KOPT-K1 (cell line): ENCODE measurements around the gene SKIC2.

Experiments used
- H3K27ac ChIP-seq: fragments of 200-600 bp; sonication (generic); 2 replicates; pipeline ENCODE4 v1.5.1; 2016; ENCODE audit warnings: antibody characterized with exemption, mild to moderate bottlenecking, low read depth, low read length; ENCODE audit not compliant: poor library complexity, severe bottlenecking
- H3K36me3 ChIP-seq: fragments of 200-600 bp; sonication (generic); 2 replicates; pipeline ENCODE4 v1.5.1; 2017; ENCODE audit warnings: antibody characterized with exemption, mild to moderate bottlenecking, low read length, moderate library complexity; ENCODE audit not compliant: insufficient read depth
- H3K9me3 ChIP-seq: fragments of 200-600 bp; sonication (generic); 2 replicates; pipeline ENCODE4 v1.5.1; 2017; ENCODE audit warnings: antibody characterized with exemption, low read length, mild to moderate bottlenecking; ENCODE audit not compliant: insufficient read depth, poor library complexity, severe bottlenecking

SKIC2 gene

DNA sequence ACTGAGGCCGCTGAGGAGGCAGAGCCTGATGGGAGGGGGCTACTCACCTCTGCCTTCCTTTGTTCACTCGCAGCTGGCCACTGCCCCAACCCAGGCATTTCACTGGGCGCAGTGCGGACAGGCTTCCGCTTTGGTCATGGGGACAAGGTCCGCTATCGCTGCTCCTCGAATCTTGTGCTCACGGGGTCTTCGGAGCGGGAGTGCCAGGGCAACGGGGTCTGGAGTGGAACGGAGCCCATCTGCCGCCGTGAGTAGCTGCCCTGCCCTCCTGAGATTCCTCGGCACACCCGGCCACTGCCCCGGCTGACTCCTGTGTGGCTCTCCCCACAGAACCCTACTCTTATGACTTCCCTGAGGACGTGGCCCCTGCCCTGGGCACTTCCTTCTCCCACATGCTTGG, 25.4 kb upstream of the SKIC2 start:
- Histone ChIP-seq H3K27ac (no peak overlapping the region), H3K36me3 (no peaks in the 10 kb centered on the region)

DNA sequence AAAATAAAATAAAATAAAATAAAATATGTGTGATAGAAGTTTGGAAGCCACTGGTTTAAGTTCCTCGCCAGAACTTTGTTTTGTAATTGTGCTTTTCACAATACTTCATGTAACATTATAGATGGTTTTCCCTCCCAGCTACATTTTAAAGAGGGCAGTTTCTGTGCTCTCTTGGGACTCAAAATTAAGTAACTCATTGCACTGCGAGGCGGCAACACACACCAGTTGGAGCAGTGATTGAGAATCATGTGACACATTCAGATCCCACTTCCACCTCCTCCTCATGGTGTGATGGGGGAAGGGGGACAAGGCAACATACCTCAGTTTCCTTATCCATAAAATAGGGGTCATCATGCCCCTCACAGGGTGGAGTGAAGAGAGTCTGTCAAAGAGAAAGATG, 24.0 kb upstream of the SKIC2 start:
- H3K9me3 ChIP-seq: no peaks in the 10 kb centered on the region

More for the DNA sequence above, 25.4 kb upstream of the SKIC2 start:
- H3K9me3 ChIP-seq: no peaks in the 10 kb centered on the region

DNA sequence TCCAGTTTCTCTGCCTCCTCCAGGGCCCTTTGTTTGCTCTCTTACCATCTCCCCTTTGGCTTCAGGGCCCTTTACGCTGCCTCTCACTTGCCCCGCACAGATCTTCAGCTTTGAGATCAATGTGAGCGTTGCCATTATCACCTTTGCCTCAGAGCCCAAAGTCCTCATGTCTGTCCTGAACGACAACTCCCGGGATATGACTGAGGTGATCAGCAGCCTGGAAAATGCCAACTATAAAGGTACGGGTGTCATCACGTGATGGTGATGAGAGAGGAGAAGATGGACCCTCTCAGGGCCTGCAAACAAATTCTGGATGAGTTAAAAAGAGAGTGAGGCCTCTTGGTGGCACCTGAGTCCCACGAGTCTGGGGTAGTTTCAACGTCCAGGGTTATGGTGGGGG, 23.2 kb upstream of the SKIC2 start:
- H3K36me3 ChIP-seq: no peaks in the 10 kb centered on the region
- H3K27ac ChIP-seq: no peak overlapping the region
- no peaks in the 10 kb centered on the region for H3K9me3 ChIP-seq

More for the DNA sequence above, 24.0 kb upstream of the SKIC2 start:
- no peak overlapping the region for H3K27ac ChIP-seq
- no peaks in the 10 kb centered on the region for H3K36me3 ChIP-seq

DNA sequence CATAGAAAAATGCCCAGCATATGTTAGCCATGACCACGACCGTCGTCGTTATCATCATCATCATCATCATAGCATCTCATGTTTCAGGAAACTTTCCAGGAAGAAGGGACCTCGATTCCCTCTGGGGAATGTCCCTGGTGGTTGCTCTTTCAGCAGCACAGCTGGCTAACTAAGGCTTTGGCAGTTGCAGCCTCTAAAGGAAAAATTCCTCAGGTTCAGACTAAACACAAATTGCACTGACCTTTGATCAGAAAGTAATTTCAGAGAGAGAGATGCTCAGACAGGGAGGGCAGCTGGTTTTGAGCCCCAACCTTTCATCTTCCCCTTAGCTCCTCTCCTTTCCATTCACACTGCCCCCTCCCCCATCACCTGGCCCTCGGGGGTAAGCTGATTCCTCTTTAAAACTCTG, 18.7 kb upstream of the SKIC2 start:
- Histone ChIP-seq H3K27ac (no peak overlapping the region), H3K9me3 (no peaks in the 10 kb centered on the region), H3K36me3 (no peaks in the 10 kb centered on the region)

DNA sequence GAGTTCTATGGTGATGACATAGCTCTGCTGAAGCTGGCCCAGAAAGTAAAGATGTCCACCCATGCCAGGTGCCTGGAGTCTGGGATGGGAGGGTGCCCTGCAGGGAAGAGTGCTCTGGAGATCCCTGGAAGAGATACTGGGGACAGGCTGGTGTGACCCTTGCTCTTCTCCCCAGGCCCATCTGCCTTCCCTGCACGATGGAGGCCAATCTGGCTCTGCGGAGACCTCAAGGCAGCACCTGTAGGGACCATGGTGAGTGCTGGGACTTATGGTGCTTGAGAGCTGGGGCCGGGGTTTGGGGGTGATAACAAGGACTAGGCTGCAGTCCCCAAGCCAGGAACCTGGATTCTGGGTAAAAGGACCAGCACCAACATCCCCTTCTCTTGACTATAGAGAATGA, 15.2 kb upstream of the SKIC2 start:
- Histone ChIP-seq H3K36me3 (no peaks in the 10 kb centered on the region), H3K9me3 (no peaks in the 10 kb centered on the region), H3K27ac (no peak overlapping the region)

DNA sequence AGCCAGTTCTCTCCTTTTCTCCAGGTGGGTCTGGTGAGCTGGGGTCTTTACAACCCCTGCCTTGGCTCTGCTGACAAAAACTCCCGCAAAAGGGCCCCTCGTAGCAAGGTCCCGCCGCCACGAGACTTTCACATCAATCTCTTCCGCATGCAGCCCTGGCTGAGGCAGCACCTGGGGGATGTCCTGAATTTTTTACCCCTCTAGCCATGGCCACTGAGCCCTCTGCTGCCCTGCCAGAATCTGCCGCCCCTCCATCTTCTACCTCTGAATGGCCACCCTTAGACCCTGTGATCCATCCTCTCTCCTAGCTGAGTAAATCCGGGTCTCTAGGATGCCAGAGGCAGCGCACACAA, 13.8 kb upstream of the SKIC2 start:
- Histone ChIP-seq H3K27ac (no peak overlapping the region), H3K9me3 (no peaks in the 10 kb centered on the region)

DNA sequence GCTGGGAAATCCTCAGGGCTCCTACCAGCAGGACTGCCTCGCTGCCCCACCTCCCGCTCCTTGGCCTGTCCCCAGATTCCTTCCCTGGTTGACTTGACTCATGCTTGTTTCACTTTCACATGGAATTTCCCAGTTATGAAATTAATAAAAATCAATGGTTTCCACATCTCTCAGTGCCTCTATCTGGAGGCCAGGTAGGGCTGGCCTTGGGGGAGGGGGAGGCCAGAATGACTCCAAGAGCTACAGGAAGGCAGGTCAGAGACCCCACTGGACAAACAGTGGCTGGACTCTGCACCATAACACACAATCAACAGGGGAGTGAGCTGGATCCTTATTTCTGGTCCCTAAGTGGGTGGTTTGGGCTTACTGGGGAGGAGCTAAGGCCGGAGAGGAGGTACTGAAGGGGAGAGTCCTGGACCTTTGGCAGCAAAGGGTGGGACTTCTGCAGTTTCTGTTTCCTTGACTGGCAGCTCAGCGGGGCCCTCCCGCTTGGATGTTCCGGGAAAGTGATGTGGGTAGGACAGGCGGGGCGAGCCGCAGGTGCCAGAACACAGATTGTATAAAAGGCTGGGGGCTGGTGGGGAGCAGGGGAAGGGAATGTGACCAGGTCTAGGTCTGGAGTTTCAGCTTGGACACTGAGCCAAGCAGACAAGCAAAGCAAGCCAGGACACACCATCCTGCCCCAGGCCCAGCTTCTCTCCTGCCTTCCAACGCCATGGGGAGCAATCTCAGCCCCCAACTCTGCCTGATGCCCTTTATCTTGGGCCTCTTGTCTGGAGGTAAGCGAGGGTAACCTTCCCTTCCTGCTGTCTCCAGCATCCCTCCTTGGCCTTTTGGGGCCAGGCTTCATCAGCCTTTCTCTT, 13.2 kb upstream of the SKIC2 start, which contains the start of gene CFB:
TSS of gene CFB (plus strand) at position 589 of the 863 bp plus-strand sequence. CDS start at position 716, 127 bp downstream.
- H3K36me3 ChIP-seq: peaks cover 2% of the 10 kb centered on the region
- H3K9me3 ChIP-seq: no peaks in the 10 kb centered on the region
- no peak within 1 kb of the TSS for H3K27ac ChIP-seq

More for the DNA sequence above, 13.8 kb upstream of the SKIC2 start:
- H3K36me3 ChIP-seq: no peaks in the 10 kb centered on the region

DNA sequence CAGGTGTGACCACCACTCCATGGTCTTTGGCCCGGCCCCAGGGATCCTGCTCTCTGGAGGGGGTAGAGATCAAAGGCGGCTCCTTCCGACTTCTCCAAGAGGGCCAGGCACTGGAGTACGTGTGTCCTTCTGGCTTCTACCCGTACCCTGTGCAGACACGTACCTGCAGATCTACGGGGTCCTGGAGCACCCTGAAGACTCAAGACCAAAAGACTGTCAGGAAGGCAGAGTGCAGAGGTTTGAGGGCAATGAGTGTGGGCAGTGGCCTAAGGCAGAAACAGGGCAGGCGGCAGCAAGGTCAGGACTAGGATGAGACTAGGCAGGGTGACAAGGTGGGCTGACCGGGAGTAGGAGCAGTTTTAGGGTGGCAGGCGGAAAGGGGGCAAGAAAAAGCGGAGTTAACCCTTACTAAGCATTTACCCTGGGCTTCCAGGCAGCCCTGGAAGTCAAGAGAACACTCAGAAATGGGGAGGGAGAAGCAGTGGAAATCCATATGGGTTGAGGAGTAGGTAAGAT, 12.5 kb upstream of the SKIC2 start:
- no peaks in the 10 kb centered on the region for H3K9me3 ChIP-seq
- H3K36me3 ChIP-seq: peaks cover 9% of the 10 kb centered on the region
- no peak overlapping the region for H3K27ac ChIP-seq

DNA sequence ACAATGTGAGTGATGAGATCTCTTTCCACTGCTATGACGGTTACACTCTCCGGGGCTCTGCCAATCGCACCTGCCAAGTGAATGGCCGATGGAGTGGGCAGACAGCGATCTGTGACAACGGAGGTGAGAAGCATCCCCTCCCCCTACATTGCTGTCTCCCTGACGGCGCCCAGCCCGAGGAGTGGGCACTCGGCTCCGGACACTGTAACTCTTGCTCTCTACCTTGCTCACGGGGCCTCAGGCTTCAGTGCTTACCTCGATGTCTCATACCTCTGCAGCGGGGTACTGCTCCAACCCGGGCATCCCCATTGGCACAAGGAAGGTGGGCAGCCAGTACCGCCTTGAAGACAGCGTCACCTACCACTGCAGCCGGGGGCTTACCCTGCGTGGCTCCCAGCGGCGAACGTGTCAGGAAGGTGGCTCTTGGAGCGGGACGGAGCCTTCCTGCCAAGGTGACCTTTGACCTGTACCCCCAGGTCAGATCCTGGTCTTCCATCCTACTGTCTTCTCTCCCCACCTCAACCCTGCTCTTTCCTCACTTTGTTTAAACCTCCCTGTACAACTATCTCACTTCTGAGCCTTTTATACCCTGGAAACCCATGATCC, 11.8 kb upstream of the SKIC2 start:
- no peaks in the 10 kb centered on the region for H3K9me3 ChIP-seq
- H3K36me3 ChIP-seq: peaks cover 16% of the 10 kb centered on the region
- H3K27ac ChIP-seq: no peak overlapping the region

DNA sequence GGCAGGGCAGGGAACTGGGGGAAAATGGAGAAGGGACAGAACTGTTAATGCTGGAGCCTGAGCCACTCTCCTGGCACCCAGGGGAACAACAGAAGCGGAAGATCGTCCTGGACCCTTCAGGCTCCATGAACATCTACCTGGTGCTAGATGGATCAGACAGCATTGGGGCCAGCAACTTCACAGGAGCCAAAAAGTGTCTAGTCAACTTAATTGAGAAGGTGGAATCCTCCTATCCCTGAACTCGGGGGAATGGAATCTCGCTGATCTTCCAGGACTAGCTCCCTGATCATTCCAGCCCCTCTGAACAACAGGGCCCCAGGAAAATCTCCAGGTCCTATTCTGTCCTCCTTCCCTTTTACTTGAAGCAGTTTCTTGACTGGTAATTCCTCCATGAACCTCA, 11.1 kb upstream of the SKIC2 start:
- H3K36me3 ChIP-seq: peaks cover 23% of the 10 kb centered on the region
- no peaks in the 10 kb centered on the region for H3K9me3 ChIP-seq
- H3K27ac ChIP-seq: no peak overlapping the region

DNA sequence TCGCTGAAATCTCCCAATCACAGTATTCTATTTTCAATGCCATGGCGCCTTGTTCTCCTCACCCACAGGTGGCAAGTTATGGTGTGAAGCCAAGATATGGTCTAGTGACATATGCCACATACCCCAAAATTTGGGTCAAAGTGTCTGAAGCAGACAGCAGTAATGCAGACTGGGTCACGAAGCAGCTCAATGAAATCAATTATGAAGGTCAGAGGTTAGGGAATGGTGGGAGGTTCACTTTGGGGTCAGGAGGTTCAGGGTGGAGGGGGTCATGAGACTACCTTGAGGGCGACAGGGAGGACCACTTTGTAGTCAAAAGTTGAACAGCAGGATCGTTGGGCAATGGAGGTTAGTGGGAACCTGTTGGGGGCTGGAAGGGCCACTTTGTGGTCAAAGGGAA, 10.7 kb upstream of the SKIC2 start:
- no peak overlapping the region for H3K27ac ChIP-seq

DNA sequence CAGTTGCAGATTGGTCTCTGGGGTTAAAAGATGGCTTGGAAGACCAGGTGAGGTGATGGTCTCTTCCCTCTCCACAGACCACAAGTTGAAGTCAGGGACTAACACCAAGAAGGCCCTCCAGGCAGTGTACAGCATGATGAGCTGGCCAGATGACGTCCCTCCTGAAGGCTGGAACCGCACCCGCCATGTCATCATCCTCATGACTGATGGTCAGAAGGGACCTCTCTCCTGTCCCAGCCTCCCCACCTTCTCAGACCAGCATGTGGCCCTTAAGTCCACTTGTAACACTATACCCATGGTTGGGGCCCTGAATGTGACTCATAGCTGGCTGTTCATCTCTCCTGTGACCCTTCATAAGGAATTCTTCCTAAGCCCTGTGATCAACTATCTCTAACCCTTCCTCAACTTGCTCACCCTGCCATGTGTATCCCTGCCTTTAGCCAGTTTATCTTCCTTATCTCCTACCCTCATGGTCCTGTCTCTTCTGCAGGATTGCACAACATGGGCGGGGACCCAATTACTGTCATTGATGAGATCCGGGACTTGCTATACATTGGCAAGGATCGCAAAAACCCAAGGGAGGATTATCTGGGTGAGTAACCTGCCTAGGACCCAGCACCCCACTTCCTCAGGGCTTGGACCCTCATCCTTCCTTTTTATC, 10.1 kb upstream of the SKIC2 start:
- Histone ChIP-seq H3K27ac (no peak overlapping the region), H3K9me3 (no peaks in the 10 kb centered on the region), H3K36me3 (peaks cover 34% of the 10 kb centered on the region)

More for the DNA sequence above, 10.7 kb upstream of the SKIC2 start:
- peaks cover 28% of the 10 kb centered on the region for H3K36me3 ChIP-seq
- H3K9me3 ChIP-seq: no peaks in the 10 kb centered on the region

DNA sequence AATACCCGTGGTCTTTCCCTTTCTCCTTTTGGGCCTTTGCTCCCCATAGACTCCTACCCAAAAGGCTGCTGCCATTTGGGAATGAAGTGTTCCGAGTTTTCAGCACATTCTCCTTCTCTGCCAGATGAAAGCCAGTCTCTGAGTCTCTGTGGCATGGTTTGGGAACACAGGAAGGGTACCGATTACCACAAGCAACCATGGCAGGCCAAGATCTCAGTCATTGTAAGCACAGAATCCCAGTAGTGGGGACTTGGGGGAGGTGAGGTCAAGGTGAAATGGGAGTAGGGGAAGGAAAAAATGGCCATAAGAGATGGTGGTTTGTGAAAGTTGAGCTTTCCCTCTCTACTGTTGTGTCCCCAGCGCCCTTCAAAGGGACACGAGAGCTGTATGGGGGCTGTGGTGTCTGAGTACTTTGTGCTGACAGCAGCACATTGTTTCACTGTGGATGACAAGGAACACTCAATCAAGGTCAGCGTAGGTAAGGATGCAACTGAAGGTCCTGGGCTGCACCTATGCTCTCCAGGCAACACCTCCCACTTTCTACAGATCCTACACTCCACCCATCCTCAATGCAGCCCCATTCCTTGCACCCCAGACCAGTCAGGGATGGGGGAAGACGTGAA, 8.9 kb upstream of the SKIC2 start:
- Histone ChIP-seq H3K27ac (no peak overlapping the region), H3K9me3 (no peaks in the 10 kb centered on the region), H3K36me3 (peaks cover 45% of the 10 kb centered on the region)

DNA sequence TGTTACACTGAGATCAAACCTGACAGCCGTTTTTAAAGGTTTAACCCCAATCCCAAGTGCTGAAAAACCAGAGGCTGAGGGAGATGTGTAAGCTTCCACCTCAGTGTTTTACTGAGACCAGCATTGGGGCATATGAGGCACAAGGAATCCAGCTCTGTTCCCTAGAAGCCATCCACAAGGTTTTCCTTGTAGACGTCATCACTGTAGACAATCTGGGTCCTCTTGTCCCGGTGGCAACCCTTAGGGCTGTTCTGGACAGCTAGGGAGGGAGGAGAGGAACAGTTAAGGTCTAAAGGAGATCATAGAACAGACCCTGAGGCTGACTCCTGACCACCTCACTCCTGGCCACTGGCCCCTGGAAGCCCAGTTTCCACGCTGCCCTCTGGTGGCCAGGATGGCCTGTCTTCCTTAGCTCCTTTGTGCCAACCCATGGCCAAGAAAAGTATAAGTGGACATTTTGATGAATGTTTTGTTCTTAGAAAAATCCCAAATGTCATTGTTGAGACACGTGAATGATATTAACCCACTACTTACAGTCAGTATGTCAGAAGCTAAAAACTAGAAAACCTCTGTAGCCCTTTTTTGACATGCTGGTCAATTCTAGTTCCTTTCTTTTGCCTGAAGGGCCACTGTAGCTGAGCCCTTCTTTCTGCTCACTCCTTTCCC, 6.7 kb upstream of the SKIC2 start:
- peaks cover 67% of the 10 kb centered on the region for H3K36me3 ChIP-seq
- no peaks in the 10 kb centered on the region for H3K9me3 ChIP-seq
- no peak overlapping the region for H3K27ac ChIP-seq
